IPS-18a (cell line): Measurements from ENCODE around the gene CTRB1.

Experiments
- H3K27ac ChIP-seq: one replicate; pipeline ENCODE4 v1.5.1; 2013; ENCODE audit warnings: low read length
- H3K27me3 ChIP-seq: one replicate; pipeline ENCODE4 v1.6.1; 2013; ENCODE audit warnings: mild to moderate bottlenecking, low read length; ENCODE audit not compliant: control insufficient read depth, insufficient read depth
- H3K36me3 ChIP-seq: one replicate; pipeline ENCODE4 v1.6.1; 2013; ENCODE audit warnings: low read depth, low read length; ENCODE audit not compliant: control insufficient read depth
- H3K4me1 ChIP-seq: one replicate; pipeline ENCODE4 v1.6.1; 2013; ENCODE audit warnings: low read depth, low read length; ENCODE audit not compliant: control insufficient read depth
- H3K4me3 ChIP-seq: one replicate; pipeline ENCODE4 v1.5.1; 2013; ENCODE audit warnings: low read length
- H3K9ac ChIP-seq: one replicate; pipeline ENCODE4 v1.6.1; 2013; ENCODE audit warnings: mild to moderate bottlenecking, low read length, moderate library complexity
- H3K9me3 ChIP-seq: one replicate; pipeline ENCODE4 v1.6.1; 2013; ENCODE audit warnings: low read depth, low read length; ENCODE audit not compliant: control insufficient read depth

Gene CTRB1

DNA sequence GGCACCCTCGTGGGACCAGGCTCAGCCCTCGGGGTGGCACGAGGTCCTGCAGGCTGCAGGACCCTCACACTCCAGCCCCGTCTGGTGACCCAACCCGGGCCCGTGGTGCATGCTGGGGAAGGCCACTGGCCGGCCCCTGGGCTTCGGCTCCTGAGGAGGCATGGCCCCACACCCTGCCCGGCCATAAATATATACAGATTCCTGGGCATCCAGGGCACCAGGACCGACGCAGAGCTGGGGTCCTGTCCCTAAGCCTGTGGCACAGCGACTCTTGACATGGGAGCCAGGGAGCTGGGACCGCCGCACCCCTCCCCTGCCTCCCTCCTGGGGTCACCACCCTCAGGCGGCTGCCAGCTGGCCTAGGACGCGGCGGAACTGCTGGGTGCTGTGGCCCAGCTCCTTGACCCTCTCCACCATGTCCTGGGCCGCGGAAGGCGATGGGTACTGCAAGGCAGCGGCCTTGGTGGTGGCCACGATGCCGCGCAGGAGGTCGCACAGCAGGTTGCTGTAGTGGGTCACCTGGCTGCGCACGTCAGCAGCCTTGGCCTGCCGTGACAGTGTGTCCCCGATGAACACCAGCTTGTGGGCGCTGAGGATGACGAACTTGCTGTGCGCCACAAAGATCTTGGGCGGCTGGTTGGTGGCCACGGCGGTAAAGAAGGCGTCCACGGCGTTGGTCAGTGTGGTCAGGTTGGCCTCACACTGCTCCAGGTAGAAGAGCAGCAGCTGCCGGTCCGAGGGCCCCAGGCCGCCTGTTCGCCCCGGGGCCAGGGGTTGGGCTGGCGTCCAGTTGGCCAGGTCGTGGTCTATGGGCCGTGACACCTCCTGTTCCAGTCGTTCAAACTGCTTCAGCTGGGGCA is 10.6 kb downstream of the CTRB1 start:
- Histone ChIP-seq H3K4me3 (no peak overlapping the region), H3K27ac (no peak overlapping the region), H3K9ac (no peak overlapping the region), H3K9me3 (no peaks in the 10 kb centered on the region), H3K27me3 (no peaks in the 10 kb centered on the region), H3K36me3 (peaks cover 36% of the 10 kb centered on the region), H3K4me1 (no peaks in the 10 kb centered on the region)

DNA sequence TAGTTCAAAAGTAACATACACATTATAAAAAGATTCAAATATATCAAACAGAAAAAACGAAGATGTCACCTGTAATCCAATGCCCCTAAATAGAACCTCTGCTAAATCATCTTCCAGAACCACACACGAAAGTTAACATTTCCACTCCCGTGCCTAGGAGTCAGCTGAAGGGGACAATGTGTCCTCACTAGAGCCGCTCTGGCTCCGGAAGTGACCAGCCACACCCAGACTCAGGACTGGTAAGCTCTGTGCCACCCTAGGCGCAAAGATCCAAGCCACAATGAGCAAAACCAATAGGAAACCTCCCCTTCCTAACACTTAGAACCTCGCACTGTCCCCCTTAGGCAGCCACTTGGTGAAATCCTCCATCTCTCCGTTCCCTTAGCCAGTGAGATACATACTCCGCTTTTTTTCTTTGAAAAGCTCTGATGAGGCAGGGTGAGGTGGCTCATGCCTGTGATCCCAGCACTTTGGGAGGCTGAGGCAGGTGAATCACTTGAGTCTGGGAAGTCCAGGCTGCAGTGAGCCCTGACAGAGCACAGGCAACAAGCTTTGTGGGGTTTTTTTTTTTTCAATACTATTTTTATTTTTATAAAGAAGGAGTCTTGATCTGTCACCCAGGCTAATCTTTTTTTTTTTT is 11.8 kb downstream of the CTRB1 start:
- no peak overlapping the region for H3K9ac ChIP-seq
- H3K27ac ChIP-seq: no peak overlapping the region
- H3K4me1 ChIP-seq: no peaks in the 10 kb centered on the region
- H3K36me3 ChIP-seq: peaks cover 43% of the 10 kb centered on the region
- no peaks in the 10 kb centered on the region for H3K27me3 ChIP-seq
- no peak overlapping the region for H3K4me3 ChIP-seq
- no peaks in the 10 kb centered on the region for H3K9me3 ChIP-seq

- Histone ChIP-seq H3K27me3 (no peaks in the 10 kb centered on the region), H3K36me3 (peaks cover 47% of the 10 kb centered on the region), H3K4me1 (no peaks in the 10 kb centered on the region), H3K9me3 (no peaks in the 10 kb centered on the region), H3K9ac (no peak overlapping the region), H3K27ac (no peak overlapping the region), H3K4me3 (no peak overlapping the region)
Observed at GRCh38 chr16:75231570-75231969, 12.8 kb downstream of the CTRB1 start.

DNA sequence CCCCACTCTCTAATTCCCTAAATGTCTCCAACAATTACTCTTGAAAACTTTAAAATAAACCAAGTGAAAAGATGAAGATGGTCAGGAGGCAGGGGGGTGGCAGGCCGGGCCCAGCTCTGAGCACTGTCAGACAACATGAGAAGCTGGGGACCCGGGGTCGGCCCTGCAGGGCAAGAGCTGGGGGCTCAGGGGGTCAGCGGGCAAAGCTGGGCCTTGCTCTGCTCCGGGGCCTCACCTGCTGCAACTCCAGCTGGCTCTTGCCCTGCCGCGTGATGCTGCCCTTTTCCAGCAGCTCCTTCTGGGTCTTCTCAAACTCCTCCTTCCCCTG is 14.8 kb downstream of the CTRB1 start:
- Histone ChIP-seq H3K4me3 (no peak overlapping the region), H3K9me3 (no peaks in the 10 kb centered on the region), H3K4me1 (no peaks in the 10 kb centered on the region), H3K27ac (no peak overlapping the region), H3K9ac (no peak overlapping the region), H3K27me3 (no peaks in the 10 kb centered on the region), H3K36me3 (peaks cover 57% of the 10 kb centered on the region)

DNA sequence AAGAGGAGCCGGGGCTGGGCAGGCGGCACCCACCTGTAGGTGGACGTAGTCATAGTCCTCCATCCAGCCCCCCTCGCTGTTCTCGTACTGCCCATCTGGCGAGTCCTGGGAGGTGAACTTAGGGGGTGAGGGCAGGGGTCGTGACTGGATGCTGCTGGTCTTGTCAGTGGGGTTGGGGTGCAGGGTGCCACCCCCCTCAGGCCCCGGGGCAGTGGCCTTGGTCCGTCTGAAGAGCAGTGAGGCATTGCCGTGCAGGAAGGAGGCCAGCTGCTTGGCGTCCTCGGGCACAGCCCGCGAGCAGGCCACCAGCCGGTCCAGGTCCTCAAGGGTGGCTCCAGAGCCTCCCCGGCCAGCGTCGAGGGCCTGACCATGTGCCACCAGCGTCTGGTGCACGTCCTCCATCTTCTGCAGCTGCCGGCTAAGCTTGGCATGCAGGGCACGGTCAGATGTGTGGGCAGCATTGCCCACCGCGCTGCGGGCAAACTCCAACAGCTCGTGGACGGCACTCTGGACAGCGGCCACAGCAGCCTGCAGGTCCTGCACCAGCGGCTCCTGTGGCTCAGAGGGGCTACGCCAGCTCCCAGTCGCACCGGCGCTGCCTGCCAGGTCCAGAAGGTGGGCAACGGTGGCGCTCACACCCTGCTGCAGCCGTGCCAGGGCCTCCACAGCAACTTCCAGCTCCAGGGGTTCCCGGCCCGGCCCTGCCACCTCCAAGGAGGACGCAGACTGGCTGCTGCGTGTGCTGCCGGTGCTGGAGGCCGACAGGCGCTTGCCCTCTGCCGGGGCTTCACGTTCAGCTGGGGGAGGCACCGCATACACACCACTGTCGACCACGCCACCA is 16.3 kb downstream of the CTRB1 start:
- Histone ChIP-seq H3K27ac (no peak overlapping the region), H3K4me3 (no peak overlapping the region), H3K4me1 (no peaks in the 10 kb centered on the region), H3K27me3 (no peaks in the 10 kb centered on the region), H3K9ac (no peak overlapping the region), H3K9me3 (no peaks in the 10 kb centered on the region), H3K36me3 (peaks cover 50% of the 10 kb centered on the region)

DNA sequence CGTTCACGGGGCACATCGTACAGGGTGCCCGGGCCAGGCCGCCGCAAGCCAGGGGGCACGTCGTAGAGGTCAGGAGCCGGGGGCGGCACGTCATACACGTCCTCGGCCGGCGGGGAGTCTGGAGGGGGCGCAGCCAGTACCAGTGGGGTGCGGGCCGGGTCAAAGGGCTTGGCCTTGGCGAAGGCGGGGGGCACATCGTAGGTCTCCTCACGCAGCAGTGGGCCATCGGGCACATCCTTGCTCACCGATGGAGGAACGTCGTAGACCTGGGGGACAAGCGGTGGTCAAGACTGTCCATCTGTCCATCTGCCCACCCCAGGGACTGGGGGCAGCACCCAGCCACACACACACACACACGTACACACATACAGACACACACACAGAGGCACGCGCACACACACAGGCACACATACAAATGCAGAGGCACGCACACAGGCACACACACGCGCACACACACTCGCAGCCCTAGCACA is 17.0 kb downstream of the CTRB1 start:
- Histone ChIP-seq H3K9me3 (no peaks in the 10 kb centered on the region), H3K9ac (no peak overlapping the region), H3K4me1 (no peaks in the 10 kb centered on the region), H3K36me3 (peaks cover 46% of the 10 kb centered on the region), H3K4me3 (no peak overlapping the region), H3K27ac (no peak overlapping the region), H3K27me3 (no peaks in the 10 kb centered on the region)

GRCh38 chr16:75236232-75236631 is 17.4 kb downstream of the CTRB1 start:
- Histone ChIP-seq H3K9me3 (no peaks in the 10 kb centered on the region), H3K36me3 (peaks cover 50% of the 10 kb centered on the region), H3K27me3 (no peaks in the 10 kb centered on the region), H3K4me3 (no peak overlapping the region), H3K4me1 (no peaks in the 10 kb centered on the region), H3K27ac (no peak overlapping the region), H3K9ac (no peak overlapping the region)

GRCh38 chr16:75236736-75237397 is 18.1 kb downstream of the CTRB1 start:
- Histone ChIP-seq H3K9ac (no peak overlapping the region), H3K27ac (no peak overlapping the region), H3K4me3 (no peak overlapping the region), H3K36me3 (peaks cover 50% of the 10 kb centered on the region), H3K27me3 (no peaks in the 10 kb centered on the region), H3K9me3 (no peaks in the 10 kb centered on the region), H3K4me1 (no peaks in the 10 kb centered on the region)

DNA sequence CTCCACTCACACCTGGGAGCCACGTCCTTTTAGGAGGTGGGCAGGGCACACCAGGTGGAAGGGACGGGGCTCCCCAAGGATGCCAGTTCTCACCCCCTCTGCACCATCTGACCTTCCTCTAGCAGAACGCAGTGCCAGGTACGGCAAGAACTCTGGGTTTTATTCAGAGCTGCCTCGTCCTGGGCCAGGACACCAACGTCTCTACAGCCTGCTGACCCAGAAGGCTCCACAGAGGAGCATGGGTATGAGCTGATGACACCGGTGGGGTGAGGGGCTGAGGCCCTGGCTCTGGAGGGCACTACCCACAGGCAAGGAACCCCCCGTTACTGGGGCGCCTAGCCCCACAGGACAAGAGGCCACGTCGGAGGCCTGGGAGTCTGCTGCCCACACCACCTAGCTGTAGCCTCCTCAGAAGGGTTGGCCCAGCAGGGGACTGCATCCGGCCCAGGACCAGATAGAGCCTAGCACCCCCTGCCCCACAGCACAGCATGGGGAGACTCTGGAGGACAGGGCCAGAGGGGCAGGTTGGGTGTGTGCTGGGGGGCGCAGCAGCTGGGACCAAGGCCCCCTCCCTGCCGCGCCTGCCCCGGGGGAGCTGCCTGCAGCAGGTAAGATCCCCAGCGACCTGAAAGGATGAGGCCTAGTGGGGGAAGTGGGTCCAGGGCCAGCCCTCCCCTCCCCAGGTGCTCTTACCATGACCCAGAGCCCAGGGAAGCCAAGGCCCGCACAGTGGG is 18.8 kb downstream of the CTRB1 start:
- H3K27me3 ChIP-seq: no peaks in the 10 kb centered on the region
- no peaks in the 10 kb centered on the region for H3K4me1 ChIP-seq
- H3K4me3 ChIP-seq: no peak overlapping the region
- H3K36me3 ChIP-seq: peaks cover 53% of the 10 kb centered on the region
- no peak overlapping the region for H3K27ac ChIP-seq
- no peaks in the 10 kb centered on the region for H3K9me3 ChIP-seq
- H3K9ac ChIP-seq: no peak overlapping the region

DNA sequence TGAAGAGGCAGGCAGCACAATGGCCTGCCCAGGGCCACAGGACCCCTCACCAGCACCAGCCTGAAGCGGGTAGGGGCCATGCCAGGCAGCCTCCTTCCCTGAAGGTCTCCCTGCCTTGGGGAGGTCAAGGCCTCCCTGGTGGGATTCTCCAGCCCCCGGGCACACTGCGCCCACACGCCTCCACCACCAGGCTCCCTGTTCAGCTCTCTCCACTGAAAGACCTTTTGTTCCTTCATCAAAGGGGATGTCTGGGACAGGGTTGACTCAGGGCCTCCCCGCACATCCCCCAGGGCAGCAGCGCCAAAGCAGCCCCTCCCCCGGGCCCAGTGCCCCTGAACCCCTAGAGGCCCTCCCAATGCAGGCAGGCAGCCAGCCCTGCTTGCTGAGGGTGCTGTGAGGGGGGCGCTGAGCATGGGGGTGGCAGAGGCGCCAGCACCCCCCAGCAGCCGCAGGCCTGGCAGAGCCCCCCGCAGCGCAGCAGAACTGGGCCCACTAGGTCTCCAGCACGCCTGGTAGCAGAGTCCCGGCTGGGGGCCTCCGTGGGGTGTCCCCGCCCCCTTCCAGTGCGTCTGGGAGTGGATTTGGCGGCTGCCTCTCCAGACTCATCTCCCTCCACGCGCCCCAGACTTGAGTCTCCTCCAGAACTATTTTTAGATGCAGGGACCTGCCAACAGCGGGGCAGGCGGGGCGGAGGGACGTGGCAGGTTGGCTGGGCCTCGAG is 19.5 kb downstream of the CTRB1 start:
- no peak overlapping the region for H3K27ac ChIP-seq
- no peaks in the 10 kb centered on the region for H3K27me3 ChIP-seq
- H3K4me3 ChIP-seq: no peak overlapping the region
- H3K9ac ChIP-seq: no peak overlapping the region
- no peaks in the 10 kb centered on the region for H3K9me3 ChIP-seq
- no peaks in the 10 kb centered on the region for H3K4me1 ChIP-seq
- H3K36me3 ChIP-seq: peaks cover 51% of the 10 kb centered on the region
